RWPE2 (cell line): ENCODE results near the gene KCNB1.
A peak's percentile ranks its signal among the peaks of the same experiment; 100 is the strongest.

Source experiments
- ATAC-seq: fragments of 200-7000 bp; cut with Tn5 transposase; 3 replicates; pipeline ENCODE4 v1.9.1; 2021; ENCODE audit warnings: low read depth
- DNase-seq: peaks from one replicate; pipeline ENCODE4 v3.0.0-alpha.2; 2020; ENCODE audit warnings: low spot score
- H3K27ac ChIP-seq: fragments of 450-650 bp; 2 replicates; pipeline ENCODE4 v1.5.1; 2017; ENCODE audit warnings: mild to moderate bottlenecking; ENCODE audit not compliant: poor library complexity, severe bottlenecking
- H3K27me3 ChIP-seq: fragments of 250-450 bp; sonication (Bioruptor Pico); 2 replicates; pipeline ENCODE4 v1.5.1; 2021; ENCODE audit warnings: mild to moderate bottlenecking, moderate library complexity; ENCODE audit not compliant: insufficient read depth, poor library complexity, severe bottlenecking
- H3K36me3 ChIP-seq: fragments of 250-450 bp; sonication (Bioruptor Pico); 2 replicates; pipeline ENCODE4 v1.5.1; 2020; ENCODE audit warnings: low read depth, mild to moderate bottlenecking, moderate library complexity
- H3K4me1 ChIP-seq: fragments of 250-450 bp; sonication (Bioruptor Pico); 2 replicates; pipeline ENCODE4 v1.5.1; 2021; ENCODE audit warnings: mild to moderate bottlenecking, moderate library complexity; ENCODE audit not compliant: insufficient read depth, poor library complexity, severe bottlenecking
- H3K4me3 ChIP-seq: fragments of 250-450 bp; sonication (Bioruptor Pico); 2 replicates; pipeline ENCODE4 v1.5.1; 2021; ENCODE audit warnings: mild to moderate bottlenecking, moderate library complexity; ENCODE audit not compliant: severe bottlenecking
- H3K9me3 ChIP-seq: fragments of 250-450 bp; sonication (Bioruptor Pico); 2 replicates; pipeline ENCODE4 v1.5.1; 2021; ENCODE audit warnings: mild to moderate bottlenecking, moderate library complexity; ENCODE audit not compliant: severe bottlenecking
- TF ChIP-seq, protein P1 (sequence below): fragments of 450-650 bp; IDR thresholded peaks from one replicate; pipeline ENCODE4 v1.5.1; 2017; ENCODE audit warnings: mild to moderate bottlenecking, moderate library complexity; ENCODE audit not compliant: poor library complexity, severe bottlenecking

Gene KCNB1

DNA sequence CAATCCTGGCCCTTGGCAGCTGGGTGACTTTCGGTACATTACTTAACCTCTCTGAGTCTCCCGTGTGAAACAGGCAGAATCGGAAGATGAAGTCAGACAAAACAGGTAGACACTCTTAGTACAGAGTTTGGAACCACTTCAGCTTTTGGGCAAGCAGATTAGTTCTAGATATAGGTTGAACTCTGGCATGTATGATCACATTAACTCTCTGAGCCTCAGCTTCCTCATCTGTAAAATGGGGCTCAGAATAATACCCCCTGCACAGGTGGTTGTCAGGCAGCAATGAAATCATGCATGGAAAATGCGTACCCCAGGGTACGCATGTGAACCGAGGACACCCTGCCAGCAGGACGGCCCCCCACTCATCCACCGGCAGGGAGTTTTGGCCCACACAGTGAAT lies 87.7 kb downstream of the KCNB1 start:
- DNase-seq: no peak
- ATAC-seq: no peak
- no peaks in the 10 kb centered on the region for H3K27me3 ChIP-seq
- H3K4me3 ChIP-seq: no peak overlapping the region
- no peaks in the 10 kb centered on the region for H3K9me3 ChIP-seq
- no peak overlapping the region for H3K27ac ChIP-seq
- no peaks in the 10 kb centered on the region for H3K36me3 ChIP-seq
- TF ChIP-seq, protein P1, sequence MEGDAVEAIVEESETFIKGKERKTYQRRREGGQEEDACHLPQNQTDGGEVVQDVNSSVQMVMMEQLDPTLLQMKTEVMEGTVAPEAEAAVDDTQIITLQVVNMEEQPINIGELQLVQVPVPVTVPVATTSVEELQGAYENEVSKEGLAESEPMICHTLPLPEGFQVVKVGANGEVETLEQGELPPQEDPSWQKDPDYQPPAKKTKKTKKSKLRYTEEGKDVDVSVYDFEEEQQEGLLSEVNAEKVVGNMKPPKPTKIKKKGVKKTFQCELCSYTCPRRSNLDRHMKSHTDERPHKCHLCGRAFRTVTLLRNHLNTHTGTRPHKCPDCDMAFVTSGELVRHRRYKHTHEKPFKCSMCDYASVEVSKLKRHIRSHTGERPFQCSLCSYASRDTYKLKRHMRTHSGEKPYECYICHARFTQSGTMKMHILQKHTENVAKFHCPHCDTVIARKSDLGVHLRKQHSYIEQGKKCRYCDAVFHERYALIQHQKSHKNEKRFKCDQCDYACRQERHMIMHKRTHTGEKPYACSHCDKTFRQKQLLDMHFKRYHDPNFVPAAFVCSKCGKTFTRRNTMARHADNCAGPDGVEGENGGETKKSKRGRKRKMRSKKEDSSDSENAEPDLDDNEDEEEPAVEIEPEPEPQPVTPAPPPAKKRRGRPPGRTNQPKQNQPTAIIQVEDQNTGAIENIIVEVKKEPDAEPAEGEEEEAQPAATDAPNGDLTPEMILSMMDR: no peak
- H3K4me1 ChIP-seq: peaks cover 6% of the 10 kb centered on the region

DNA sequence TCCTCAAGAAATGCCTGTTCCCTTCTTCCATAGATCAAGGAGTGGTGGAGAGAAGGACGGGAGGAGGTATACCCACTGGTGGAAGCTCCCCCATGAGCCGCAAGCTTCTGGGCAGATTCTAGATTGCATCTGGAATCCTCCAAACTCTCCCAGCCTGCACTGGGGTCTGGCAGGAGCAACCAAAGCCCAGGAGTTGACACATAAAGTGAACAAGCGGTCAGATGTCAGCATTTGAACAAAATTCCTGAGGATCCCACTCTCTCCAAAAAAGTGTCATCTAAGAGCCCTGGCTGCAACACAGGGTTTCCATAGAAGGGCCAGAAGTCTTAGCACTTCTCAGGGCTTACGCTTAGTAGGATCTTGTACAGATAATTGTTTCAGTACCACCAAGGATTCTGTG lies 88.2 kb downstream of the KCNB1 start:
- no peaks in the 10 kb centered on the region for H3K27me3 ChIP-seq
- TF ChIP-seq, protein P1: no peak
- no peak overlapping the region for H3K4me3 ChIP-seq
- ATAC-seq: peak; percentile 46; the same call in 2 of the 3 replicates
- no peak overlapping the region for H3K27ac ChIP-seq
- DNase-seq: peak; percentile 72
- H3K4me1 ChIP-seq: peaks cover 6% of the 10 kb centered on the region
- H3K9me3 ChIP-seq: no peaks in the 10 kb centered on the region
- no peaks in the 10 kb centered on the region for H3K36me3 ChIP-seq

DNA sequence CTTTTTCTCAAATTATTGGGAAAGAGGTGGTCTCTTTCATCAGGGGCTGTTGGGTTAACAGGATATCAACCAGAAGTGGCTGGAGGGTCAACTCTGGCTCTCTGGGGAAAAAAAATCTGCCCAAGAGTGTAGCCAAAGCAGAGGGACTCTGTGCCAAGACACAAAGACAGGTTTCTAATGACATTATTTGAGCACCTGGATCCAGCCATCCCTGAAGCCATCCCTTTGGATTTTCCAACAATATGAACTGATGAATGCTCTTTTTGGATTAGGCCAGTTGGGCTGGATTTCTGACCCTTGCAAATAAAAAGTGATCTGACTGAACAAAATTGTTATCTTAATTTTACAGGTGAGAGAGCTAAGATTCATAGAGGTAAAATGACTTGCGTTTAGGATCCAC lies 88.7 kb downstream of the KCNB1 start:
- ATAC-seq: no peak
- Histone ChIP-seq H3K4me1 (peaks cover 6% of the 10 kb centered on the region), H3K27ac (no peak overlapping the region), H3K9me3 (no peaks in the 10 kb centered on the region), H3K27me3 (no peaks in the 10 kb centered on the region), H3K4me3 (no peak overlapping the region), H3K36me3 (no peaks in the 10 kb centered on the region)
- no peak for DNase-seq
- TF ChIP-seq, protein P1: no peak

DNA sequence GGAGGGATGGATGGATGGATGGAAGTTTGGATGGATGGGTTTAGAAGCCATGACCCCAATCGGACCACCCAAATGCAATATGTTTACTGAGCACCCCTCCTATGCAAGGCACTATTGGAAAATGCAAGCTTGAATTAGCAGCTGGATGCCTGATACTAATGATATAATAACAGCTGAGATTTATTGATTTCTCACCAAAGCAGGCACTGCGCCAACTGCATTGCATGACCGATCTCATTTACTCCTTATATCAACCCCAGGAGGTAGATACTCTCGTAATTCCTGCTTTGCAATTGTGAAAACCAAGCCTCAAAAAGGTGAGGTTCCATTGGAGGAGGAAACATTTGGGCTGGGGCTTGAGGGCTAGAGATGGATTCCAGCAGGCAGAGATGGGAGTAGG lies 89.7 kb downstream of the KCNB1 start:
- H3K4me3 ChIP-seq: no peak overlapping the region
- H3K36me3 ChIP-seq: no peaks in the 10 kb centered on the region
- DNase-seq: no peak
- H3K9me3 ChIP-seq: no peaks in the 10 kb centered on the region
- H3K4me1 ChIP-seq: peaks cover 6% of the 10 kb centered on the region
- TF ChIP-seq, protein P1: no peak
- no peak overlapping the region for H3K27ac ChIP-seq
- no peaks in the 10 kb centered on the region for H3K27me3 ChIP-seq
- ATAC-seq: no peak

DNA sequence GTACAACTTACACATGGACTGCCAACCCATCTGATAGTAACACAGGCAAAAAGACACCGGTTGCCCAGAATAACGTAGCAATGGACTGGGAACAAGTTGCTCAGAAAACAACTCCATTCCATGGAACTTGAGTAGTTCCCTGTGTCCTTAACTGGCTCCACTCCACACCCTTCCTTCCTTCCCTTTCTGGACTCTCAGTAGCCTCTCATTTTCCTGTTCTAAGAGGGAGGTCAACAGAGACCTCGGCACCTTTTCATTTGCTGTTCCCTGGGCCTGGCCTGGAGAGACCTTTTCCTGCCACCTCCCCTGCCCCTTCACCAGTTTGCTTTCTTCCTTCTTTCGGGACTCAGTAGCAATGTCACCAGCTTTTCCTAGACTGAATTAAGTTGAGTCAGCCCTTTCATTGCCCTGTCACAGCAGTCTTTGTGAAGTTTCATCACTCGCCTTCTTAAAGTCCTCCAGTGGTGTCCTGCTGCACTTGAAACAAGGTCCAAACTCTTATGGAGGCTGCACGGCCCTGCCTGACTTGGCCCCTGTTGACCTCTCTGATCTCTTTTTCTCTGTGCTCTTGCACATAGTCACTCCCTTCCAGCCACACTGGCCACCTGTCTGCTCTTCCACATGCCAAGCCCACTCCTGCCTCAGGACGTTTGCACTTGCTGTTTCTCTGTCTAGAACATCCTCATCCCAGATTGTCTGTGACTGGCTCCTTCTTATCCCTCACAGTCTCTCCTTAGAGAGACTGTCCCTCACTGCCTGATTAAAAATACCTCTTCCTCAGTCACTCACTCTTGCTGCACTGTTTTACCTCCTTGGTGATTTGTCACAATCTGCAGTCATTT lies 90.8 kb downstream of the KCNB1 start:
- Histone ChIP-seq H3K4me1 (peaks cover 6% of the 10 kb centered on the region), H3K27ac (no peak overlapping the region), H3K27me3 (no peaks in the 10 kb centered on the region), H3K36me3 (no peaks in the 10 kb centered on the region), H3K9me3 (no peaks in the 10 kb centered on the region), H3K4me3 (no peak overlapping the region)
- TF ChIP-seq, protein P1: no peak
- no peak for ATAC-seq
- DNase-seq: no peak
